ENCODE data around the gene DDIT3. TPM values are rescaled to one million over a fixed set of nuclear protein-coding genes. Genes with fewer than 3 reads are reported as not detected.

DDIT3 gene
- total RNA-seq, 1 experiment from 2014 or later, result 3.4 TPM

DNA sequence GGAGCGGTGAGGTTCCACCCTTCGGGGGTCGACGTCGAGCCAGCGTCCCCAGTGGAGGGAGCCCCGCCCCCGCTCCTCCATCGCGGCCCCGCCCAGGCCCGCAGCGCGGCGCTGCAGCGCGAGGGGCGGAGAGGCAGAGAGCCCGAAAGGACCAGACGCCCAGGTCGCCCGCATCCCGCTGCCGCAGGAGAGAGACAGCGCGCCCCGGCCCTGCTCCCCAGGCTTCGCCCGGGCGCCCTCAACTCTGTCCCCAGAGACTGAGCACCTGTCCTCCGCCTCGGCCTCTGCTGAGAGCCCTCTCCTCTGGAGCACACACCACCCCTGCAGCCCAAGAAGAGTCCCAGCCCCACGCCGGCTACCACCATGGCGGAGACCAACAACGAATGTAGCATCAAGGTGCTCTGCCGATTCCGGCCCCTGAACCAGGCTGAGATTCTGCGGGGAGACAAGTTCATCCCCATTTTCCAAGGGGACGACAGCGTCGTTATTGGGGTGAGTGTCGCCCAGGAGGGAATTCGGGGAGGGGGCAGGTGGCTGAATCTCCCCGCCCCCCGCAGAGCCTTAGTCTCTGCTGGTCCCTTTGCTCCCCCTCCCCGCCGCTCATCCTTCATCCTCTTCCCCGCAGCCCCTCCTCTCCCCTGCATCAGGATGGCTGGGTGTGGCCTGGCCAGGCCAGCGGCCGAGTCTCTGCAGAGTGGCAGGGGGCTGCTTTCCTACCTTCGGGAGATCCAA lies 29.8 kb upstream of the DDIT3 start, which contains the start of gene KIF5A (continued):
- TF ChIP-seq NFYB (CRISPR knock-in tag; conservative IDR thresholded peaks at IDR 0.05; ENCODE audit: low read depth) (0 out of 2 replicates have a peak, but pooled peaks have one; percentile 20), ZNF232 (CRISPR knock-in tag; IDR thresholded peaks at IDR 0.05) (0 out of 2 replicates have a peak, but pooled peaks have one; percentile 37), ESRRA (CRISPR knock-in tag; IDR thresholded peaks at IDR 0.05; ENCODE audit: borderline replicate concordance) (no peak), ZNF263 (CRISPR knock-in tag; IDR thresholded peaks at IDR 0.05; ENCODE audit: low read depth) (no peak), FOXK1 (CRISPR knock-in tag; IDR thresholded peaks at IDR 0.05) (no peak; the same call in 1 of the 2 replicates), TEAD4 (CRISPR knock-in tag; IDR thresholded peaks at IDR 0.05) (no peak), SP1 (CRISPR knock-in tag; conservative IDR thresholded peaks at IDR 0.05) (peak; percentile 69), CBFB (CRISPR knock-in tag; IDR thresholded peaks at IDR 0.05; ENCODE audit: low read depth) (no peak)
- TF ChIP-seq, protein P1, sequence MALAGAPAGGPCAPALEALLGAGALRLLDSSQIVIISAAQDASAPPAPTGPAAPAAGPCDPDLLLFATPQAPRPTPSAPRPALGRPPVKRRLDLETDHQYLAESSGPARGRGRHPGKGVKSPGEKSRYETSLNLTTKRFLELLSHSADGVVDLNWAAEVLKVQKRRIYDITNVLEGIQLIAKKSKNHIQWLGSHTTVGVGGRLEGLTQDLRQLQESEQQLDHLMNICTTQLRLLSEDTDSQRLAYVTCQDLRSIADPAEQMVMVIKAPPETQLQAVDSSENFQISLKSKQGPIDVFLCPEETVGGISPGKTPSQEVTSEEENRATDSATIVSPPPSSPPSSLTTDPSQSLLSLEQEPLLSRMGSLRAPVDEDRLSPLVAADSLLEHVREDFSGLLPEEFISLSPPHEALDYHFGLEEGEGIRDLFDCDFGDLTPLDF (CRISPR knock-in tag; IDR thresholded peaks at IDR 0.05), result peak; percentile 25; the same call in 1 of the 2 replicates
- TF ChIP-seq, protein P2, sequence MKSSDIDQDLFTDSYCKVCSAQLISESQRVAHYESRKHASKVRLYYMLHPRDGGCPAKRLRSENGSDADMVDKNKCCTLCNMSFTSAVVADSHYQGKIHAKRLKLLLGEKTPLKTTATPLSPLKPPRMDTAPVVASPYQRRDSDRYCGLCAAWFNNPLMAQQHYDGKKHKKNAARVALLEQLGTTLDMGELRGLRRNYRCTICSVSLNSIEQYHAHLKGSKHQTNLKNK (CRISPR knock-in tag; IDR thresholded peaks at IDR 0.05), result no peak
- TF ChIP-seq, protein P3, sequence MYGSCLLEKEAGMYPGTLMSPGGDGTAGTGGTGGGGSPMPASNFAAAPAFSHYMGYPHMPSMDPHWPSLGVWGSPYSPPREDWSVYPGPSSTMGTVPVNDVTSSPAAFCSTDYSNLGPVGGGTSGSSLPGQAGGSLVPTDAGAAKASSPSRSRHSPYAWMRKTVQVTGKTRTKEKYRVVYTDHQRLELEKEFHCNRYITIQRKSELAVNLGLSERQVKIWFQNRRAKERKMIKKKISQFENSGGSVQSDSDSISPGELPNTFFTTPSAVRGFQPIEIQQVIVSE (CRISPR knock-in tag; IDR thresholded peaks at IDR 0.05; ENCODE audit: borderline replicate concordance), result no peak

DNA sequence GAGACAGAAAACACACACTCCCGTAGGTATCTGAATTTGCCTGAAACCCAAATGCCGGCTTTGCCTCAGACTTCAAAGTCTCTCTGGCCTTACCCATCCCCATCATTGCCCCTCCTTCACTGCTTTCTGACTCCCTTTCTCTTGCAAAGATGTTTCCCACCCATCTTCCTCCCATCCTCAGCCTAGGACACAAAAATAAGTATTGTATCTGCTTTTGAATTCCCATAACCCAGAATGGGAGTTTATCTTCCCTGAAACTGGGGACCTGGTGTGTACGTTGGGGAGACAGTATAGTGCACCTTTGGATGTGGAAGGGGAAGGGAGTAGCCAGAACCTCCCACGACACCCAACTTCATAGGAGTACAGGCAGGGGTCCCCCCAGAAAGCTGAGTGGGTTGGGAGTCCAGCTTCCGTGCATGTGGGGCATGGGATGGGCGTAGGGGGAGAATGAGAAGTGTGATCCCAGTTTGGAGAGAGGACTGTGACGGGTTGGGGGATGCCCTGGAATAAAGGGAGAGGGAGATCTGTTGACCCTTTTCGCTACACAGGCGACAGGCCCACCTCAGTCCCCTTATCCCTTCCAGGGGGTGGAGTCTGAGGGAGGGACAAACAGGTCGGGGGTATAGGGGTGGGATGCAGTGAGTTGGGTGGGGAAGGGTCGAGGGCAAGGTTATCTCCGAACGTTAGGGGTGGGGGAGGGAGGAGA lies 29.0 kb upstream of the DDIT3 start:
- Mint-ChIP-seq H3K4me3 (peak overlapping the region; percentile 79), H3K27ac (peak overlapping the region; percentile 10), H3K4me1 (peaks cover 49% of the 10 kb centered on the region), H3K36me3 (0 out of 2 replicates have a peak, but pooled peaks cover 2% of the 10 kb centered on the region), H3K27me3 (ENCODE audit: low read depth) (peaks cover 24% of the 10 kb centered on the region), H3K9me3 (no peaks in the 10 kb centered on the region)
- ChIA-PET CTCF (no interaction called here), POLR2A (no interaction called here)
- no peak for DNase-seq (ENCODE audit: low spot score)
- ATAC-seq, result peak; percentile 5
- no peak for TF ChIP-seq HMGA2 (CRISPR knock-in tag; IDR thresholded peaks at IDR 0.05)
- TF ChIP-seq, protein P3 (CRISPR knock-in tag; IDR thresholded peaks at IDR 0.05; ENCODE audit: borderline replicate concordance), result no peak
- no peak for TF ChIP-seq GTF2I (CRISPR knock-in tag; conservative IDR thresholded peaks at IDR 0.05)
- no peak for TF ChIP-seq KAT7 (CRISPR knock-in tag; IDR thresholded peaks at IDR 0.05; ENCODE audit: borderline replicate concordance)
- TF ChIP-seq ZNF396 (CRISPR knock-in tag; IDR thresholded peaks at IDR 0.05; ENCODE audit: borderline replicate concordance), result no peak
- TF ChIP-seq, protein P4, sequence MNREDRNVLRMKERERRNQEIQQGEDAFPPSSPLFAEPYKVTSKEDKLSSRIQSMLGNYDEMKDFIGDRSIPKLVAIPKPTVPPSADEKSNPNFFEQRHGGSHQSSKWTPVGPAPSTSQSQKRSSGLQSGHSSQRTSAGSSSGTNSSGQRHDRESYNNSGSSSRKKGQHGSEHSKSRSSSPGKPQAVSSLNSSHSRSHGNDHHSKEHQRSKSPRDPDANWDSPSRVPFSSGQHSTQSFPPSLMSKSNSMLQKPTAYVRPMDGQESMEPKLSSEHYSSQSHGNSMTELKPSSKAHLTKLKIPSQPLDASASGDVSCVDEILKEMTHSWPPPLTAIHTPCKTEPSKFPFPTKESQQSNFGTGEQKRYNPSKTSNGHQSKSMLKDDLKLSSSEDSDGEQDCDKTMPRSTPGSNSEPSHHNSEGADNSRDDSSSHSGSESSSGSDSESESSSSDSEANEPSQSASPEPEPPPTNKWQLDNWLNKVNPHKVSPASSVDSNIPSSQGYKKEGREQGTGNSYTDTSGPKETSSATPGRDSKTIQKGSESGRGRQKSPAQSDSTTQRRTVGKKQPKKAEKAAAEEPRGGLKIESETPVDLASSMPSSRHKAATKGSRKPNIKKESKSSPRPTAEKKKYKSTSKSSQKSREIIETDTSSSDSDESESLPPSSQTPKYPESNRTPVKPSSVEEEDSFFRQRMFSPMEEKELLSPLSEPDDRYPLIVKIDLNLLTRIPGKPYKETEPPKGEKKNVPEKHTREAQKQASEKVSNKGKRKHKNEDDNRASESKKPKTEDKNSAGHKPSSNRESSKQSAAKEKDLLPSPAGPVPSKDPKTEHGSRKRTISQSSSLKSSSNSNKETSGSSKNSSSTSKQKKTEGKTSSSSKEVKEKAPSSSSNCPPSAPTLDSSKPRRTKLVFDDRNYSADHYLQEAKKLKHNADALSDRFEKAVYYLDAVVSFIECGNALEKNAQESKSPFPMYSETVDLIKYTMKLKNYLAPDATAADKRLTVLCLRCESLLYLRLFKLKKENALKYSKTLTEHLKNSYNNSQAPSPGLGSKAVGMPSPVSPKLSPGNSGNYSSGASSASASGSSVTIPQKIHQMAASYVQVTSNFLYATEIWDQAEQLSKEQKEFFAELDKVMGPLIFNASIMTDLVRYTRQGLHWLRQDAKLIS (CRISPR knock-in tag; IDR thresholded peaks at IDR 0.05; ENCODE audit: borderline replicate concordance), result no peak
- TF ChIP-seq, protein P5, sequence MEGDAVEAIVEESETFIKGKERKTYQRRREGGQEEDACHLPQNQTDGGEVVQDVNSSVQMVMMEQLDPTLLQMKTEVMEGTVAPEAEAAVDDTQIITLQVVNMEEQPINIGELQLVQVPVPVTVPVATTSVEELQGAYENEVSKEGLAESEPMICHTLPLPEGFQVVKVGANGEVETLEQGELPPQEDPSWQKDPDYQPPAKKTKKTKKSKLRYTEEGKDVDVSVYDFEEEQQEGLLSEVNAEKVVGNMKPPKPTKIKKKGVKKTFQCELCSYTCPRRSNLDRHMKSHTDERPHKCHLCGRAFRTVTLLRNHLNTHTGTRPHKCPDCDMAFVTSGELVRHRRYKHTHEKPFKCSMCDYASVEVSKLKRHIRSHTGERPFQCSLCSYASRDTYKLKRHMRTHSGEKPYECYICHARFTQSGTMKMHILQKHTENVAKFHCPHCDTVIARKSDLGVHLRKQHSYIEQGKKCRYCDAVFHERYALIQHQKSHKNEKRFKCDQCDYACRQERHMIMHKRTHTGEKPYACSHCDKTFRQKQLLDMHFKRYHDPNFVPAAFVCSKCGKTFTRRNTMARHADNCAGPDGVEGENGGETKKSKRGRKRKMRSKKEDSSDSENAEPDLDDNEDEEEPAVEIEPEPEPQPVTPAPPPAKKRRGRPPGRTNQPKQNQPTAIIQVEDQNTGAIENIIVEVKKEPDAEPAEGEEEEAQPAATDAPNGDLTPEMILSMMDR (IDR thresholded peaks at IDR 0.05), result no peak
- TF ChIP-seq, protein P6, sequence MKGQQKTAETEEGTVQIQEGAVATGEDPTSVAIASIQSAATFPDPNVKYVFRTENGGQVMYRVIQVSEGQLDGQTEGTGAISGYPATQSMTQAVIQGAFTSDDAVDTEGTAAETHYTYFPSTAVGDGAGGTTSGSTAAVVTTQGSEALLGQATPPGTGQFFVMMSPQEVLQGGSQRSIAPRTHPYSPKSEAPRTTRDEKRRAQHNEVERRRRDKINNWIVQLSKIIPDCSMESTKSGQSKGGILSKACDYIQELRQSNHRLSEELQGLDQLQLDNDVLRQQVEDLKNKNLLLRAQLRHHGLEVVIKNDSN (CRISPR knock-in tag; IDR thresholded peaks at IDR 0.05), result no peak
- TF ChIP-seq MYBL2 (CRISPR knock-in tag; IDR thresholded peaks at IDR 0.05), result no peak
- TF ChIP-seq JUN (CRISPR knock-in tag; IDR thresholded peaks at IDR 0.05), result no peak
- TF ChIP-seq, protein P7, sequence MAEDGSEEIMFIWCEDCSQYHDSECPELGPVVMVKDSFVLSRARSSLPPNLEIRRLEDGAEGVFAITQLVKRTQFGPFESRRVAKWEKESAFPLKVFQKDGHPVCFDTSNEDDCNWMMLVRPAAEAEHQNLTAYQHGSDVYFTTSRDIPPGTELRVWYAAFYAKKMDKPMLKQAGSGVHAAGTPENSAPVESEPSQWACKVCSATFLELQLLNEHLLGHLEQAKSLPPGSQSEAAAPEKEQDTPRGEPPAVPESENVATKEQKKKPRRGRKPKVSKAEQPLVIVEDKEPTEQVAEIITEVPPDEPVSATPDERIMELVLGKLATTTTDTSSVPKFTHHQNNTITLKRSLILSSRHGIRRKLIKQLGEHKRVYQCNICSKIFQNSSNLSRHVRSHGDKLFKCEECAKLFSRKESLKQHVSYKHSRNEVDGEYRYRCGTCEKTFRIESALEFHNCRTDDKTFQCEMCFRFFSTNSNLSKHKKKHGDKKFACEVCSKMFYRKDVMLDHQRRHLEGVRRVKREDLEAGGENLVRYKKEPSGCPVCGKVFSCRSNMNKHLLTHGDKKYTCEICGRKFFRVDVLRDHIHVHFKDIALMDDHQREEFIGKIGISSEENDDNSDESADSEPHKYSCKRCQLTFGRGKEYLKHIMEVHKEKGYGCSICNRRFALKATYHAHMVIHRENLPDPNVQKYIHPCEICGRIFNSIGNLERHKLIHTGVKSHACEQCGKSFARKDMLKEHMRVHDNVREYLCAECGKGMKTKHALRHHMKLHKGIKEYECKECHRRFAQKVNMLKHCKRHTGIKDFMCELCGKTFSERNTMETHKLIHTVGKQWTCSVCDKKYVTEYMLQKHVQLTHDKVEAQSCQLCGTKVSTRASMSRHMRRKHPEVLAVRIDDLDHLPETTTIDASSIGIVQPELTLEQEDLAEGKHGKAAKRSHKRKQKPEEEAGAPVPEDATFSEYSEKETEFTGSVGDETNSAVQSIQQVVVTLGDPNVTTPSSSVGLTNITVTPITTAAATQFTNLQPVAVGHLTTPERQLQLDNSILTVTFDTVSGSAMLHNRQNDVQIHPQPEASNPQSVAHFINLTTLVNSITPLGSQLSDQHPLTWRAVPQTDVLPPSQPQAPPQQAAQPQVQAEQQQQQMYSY (CRISPR knock-in tag; IDR thresholded peaks at IDR 0.05), result no peak

All from WTC11 (cell line).